Left forelimb (tissue), 1 donor: Measurements from ENCODE around the gene GNRHR.

Experiments used
- DNase-seq: peaks from one replicate; pipeline ENCODE4 v3.0.0-alpha.2; 2018; ENCODE audit warnings: low spot score

The GNRHR gene

DNA sequence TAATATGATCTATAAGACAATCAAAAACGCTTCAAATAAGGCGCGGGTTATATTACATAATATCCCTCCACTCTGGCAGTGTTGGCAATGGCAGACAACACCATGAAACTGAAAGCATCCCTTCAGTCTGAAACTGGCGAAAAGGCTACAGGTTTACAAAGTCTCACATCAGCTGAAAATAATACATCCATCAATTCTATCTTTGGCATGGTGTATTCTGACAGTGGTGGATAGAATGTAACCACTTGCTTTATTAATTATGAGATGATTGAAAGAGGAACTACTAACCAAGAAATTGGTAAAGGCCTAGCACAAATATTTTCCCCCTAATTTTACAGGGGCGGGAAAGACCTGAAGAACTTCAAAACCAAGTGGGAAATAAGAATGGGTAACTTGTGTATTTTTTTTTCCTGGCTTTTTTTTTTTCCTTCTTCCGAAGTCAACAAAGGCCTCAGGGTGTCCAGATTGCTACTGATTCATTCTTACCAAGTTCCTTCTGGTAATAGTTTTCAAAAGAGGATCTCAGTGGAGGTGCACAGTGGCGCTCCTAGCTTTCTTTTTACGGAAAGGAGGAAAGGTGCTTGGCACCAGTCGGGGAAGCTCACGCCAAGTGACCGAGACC lies 54.0 kb downstream of the GNRHR start:
- DNase-seq: no peak

- no peak for DNase-seq
Observed at GRCh38 chr4:67699603-67700002, 54.6 kb downstream of the GNRHR start.

GRCh38 chr4:67697860-67698687 lies 56.1 kb downstream of the GNRHR start:
- no peak for DNase-seq

GRCh38 chr4:67696061-67696460 lies 58.1 kb downstream of the GNRHR start:
- DNase-seq: no peak

GRCh38 chr4:67694662-67695061 lies 59.5 kb downstream of the GNRHR start:
- DNase-seq: no peak

DNA sequence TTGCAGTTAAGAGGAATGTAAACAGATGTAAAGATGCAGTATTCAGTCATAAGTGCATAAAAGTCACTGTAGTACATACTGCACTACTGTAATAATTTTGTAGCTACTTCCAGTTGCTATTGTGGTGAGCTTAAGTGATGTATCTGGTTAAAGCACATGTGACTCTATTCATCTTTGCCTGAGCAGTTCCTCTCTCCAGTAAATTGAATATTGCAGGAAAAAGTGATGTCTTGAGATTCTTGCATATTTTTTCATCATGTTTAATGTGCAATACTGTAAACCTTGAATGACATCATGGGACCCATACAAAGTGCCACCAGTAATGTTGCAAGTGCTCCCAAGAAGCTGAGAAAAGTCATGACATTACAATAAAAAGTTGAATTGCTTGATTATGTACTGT lies 62.9 kb downstream of the GNRHR start:
- no peak for DNase-seq
